ENCODE measurements around the gene EIF4H.

GRCh38 chr7:74193054-74193453, 18.9 kb downstream of the EIF4H start:
- TF ChIP-seq CTCF (IDR thresholded peaks at IDR 0.05) (no peak), POLR2A (IDR thresholded peaks at IDR 0.05) (no peak), POLR2AphosphoS5 (IDR thresholded peaks at IDR 0.05) (no peak), EP300 (IDR thresholded peaks at IDR 0.05) (no peak)
